ENCODE results near the gene CDH4. TPM values are rescaled to one million over a fixed set of nuclear protein-coding genes. Genes with fewer than 3 reads are reported as not detected.
A peak's percentile ranks its signal among the peaks of the same experiment; 100 is the strongest.

The CDH4 gene
- polyA plus RNA-seq, 1 donor, result 1.2 TPM

- DNase-seq (ENCODE audit: low read depth), result no peak
These were observed 262.9 kb downstream of the CDH4 start for GRCh38 chr20:61514805-61515505.

- no peak for DNase-seq (ENCODE audit: low read depth)
These were observed 263.9 kb downstream of the CDH4 start for GRCh38 chr20:61515922-61516321.

GRCh38 chr20:61516346-61517208, 264.5 kb downstream of the CDH4 start:
- no peak for DNase-seq (ENCODE audit: low read depth)

GRCh38 chr20:61517419-61517818, 265.4 kb downstream of the CDH4 start:
- DNase-seq (ENCODE audit: low read depth), result no peak

GRCh38 chr20:61518424-61518951, 266.4 kb downstream of the CDH4 start:
- no peak for DNase-seq (ENCODE audit: low read depth)

GRCh38 chr20:61519488-61519887, 267.4 kb downstream of the CDH4 start:
- no peak for DNase-seq (ENCODE audit: low read depth)

GRCh38 chr20:61520076-61520892, 268.2 kb downstream of the CDH4 start:
- DNase-seq (ENCODE audit: low read depth), result no peak

GRCh38 chr20:61520893-61521460, 268.9 kb downstream of the CDH4 start:
- peak; percentile 19 for DNase-seq (ENCODE audit: low read depth)

- no peak for DNase-seq (ENCODE audit: low read depth)
These were observed 269.8 kb downstream of the CDH4 start for GRCh38 chr20:61521687-61522420.

GRCh38 chr20:61522498-61523090, 270.5 kb downstream of the CDH4 start:
- DNase-seq (ENCODE audit: low read depth), result no peak

GRCh38 chr20:61523145-61523544, 271.1 kb downstream of the CDH4 start:
- no peak for DNase-seq (ENCODE audit: low read depth)

GRCh38 chr20:61524951-61525666, 273.0 kb downstream of the CDH4 start:
- no peak for DNase-seq (ENCODE audit: low read depth)

- no peak for DNase-seq (ENCODE audit: low read depth)
These were observed 273.8 kb downstream of the CDH4 start for GRCh38 chr20:61525781-61526431.

GRCh38 chr20:61526907-61527306, 274.8 kb downstream of the CDH4 start:
- DNase-seq (ENCODE audit: low read depth), result no peak

GRCh38 chr20:61527626-61528025, 275.6 kb downstream of the CDH4 start:
- DNase-seq (ENCODE audit: low read depth), result no peak

GRCh38 chr20:61528591-61528990, 276.5 kb downstream of the CDH4 start:
- no peak for DNase-seq (ENCODE audit: low read depth)

GRCh38 chr20:61529354-61529753, 277.3 kb downstream of the CDH4 start:
- no peak for DNase-seq (ENCODE audit: low read depth)

GRCh38 chr20:61531553-61532345, 279.7 kb downstream of the CDH4 start:
- no peak for DNase-seq (ENCODE audit: low read depth)

Data from forelimb muscle (tissue), 1 donor.